ENCODE data around the gene TCERG1L.

- no peak for TF ChIP-seq CREB1 (CRISPR knock-in tag; IDR thresholded peaks at IDR 0.05)
- TF ChIP-seq FOXK1 (CRISPR knock-in tag; IDR thresholded peaks at IDR 0.05), result no peak
- no peak for TF ChIP-seq SMAD4 (CRISPR knock-in tag; IDR thresholded peaks at IDR 0.05)
- TF ChIP-seq CTCF (IDR thresholded peaks at IDR 0.05), result no peak
- no peak for TF ChIP-seq MAX (CRISPR knock-in tag; IDR thresholded peaks at IDR 0.05)
- no peak for TF ChIP-seq SP1 (CRISPR knock-in tag; conservative IDR thresholded peaks at IDR 0.05)
- TF ChIP-seq KAT7 (CRISPR knock-in tag; IDR thresholded peaks at IDR 0.05; ENCODE audit: borderline replicate concordance), result no peak
- TF ChIP-seq ZBTB43 (CRISPR knock-in tag; IDR thresholded peaks at IDR 0.05), result no peak
- TF ChIP-seq ARID4B (CRISPR knock-in tag; IDR thresholded peaks at IDR 0.05; ENCODE audit: borderline replicate concordance), result no peak
- TF ChIP-seq IRF2 (CRISPR knock-in tag; IDR thresholded peaks at IDR 0.05; ENCODE audit: borderline replicate concordance, low read depth), result no peak
- TF ChIP-seq ELF4 (CRISPR knock-in tag; IDR thresholded peaks at IDR 0.05; ENCODE audit: low read depth), result no peak
Measured at GRCh38 chr10:131075218-131075770, 236.2 kb downstream of the TCERG1L start.

Data from WTC11 (cell line).